ENCODE measurements around the gene ZNF532.

GRCh38 chr18:58966005-58966677, 101.5 kb downstream of the ZNF532 start:
- TF ChIP-seq POLR2A (IDR thresholded peaks at IDR 0.05; ENCODE audit: low read depth, low read length) (no peak), FOS (IDR thresholded peaks at IDR 0.05; ENCODE audit: borderline replicate concordance, insufficient read depth, low read length) (no peak)
- TF ChIP-seq, protein P1, sequence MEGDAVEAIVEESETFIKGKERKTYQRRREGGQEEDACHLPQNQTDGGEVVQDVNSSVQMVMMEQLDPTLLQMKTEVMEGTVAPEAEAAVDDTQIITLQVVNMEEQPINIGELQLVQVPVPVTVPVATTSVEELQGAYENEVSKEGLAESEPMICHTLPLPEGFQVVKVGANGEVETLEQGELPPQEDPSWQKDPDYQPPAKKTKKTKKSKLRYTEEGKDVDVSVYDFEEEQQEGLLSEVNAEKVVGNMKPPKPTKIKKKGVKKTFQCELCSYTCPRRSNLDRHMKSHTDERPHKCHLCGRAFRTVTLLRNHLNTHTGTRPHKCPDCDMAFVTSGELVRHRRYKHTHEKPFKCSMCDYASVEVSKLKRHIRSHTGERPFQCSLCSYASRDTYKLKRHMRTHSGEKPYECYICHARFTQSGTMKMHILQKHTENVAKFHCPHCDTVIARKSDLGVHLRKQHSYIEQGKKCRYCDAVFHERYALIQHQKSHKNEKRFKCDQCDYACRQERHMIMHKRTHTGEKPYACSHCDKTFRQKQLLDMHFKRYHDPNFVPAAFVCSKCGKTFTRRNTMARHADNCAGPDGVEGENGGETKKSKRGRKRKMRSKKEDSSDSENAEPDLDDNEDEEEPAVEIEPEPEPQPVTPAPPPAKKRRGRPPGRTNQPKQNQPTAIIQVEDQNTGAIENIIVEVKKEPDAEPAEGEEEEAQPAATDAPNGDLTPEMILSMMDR (IDR thresholded peaks at IDR 0.05; ENCODE audit: extremely low read depth in 1 of 2, insufficient read depth in 1 of 2, low read depth in 1 of 2, low read length in 2 of 2), result no peak
- TF ChIP-seq, protein P2, sequence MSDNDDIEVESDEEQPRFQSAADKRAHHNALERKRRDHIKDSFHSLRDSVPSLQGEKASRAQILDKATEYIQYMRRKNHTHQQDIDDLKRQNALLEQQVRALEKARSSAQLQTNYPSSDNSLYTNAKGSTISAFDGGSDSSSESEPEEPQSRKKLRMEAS (IDR thresholded peaks at IDR 0.05; ENCODE audit: insufficient read depth, insufficient read length), result no peak
